ENCODE measurements around the gene PPP1R13L. TPM values are rescaled to one million over a fixed set of nuclear protein-coding genes. Genes with fewer than 3 reads are reported as not detected.

PPP1R13L gene
- total RNA-seq, 1 experiment from 2014 or later, result 5.3 TPM

DNA sequence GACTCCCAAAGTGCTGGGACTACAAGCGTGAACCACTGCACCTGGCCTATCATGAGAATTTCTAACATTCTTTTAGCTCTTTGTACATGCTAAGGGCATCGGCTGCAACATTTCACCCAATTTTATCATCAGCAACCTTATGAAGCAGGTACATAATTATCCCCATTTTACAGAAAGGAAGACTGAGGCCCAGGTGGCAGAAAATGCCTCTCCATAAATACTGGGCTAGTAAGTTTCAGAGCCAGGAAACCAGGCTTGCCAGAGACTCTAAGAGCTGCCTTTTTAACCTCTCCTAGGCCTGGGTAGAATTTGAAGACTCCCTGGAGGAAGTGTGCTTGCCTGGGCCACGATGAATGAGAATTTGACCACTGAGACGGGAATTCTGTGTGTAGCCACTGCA lies 36.7 kb downstream of the PPP1R13L start:
- no peak for DNase-seq (ENCODE audit: low read depth)

DNA sequence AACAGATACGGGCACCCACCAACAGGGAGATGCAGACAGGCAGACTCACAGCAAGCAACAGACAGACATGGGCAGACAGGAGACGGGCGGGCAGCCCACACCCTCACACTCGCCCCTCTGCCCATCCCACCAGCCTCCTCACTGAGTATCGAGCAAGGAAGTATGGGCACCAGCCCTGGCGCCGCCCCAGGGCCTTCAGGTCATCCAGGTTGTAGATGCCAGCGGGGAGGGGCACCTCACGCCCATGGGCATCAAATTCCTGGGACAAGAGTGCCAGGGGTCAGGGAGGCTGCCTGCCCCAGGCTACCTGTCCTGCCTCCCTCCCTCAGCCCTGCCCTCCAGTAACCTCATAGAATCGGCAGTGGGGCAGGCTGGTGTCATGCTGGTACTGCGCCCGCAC lies 40.2 kb downstream of the PPP1R13L start:
- DNase-seq (ENCODE audit: low read depth), result no peak

DNA sequence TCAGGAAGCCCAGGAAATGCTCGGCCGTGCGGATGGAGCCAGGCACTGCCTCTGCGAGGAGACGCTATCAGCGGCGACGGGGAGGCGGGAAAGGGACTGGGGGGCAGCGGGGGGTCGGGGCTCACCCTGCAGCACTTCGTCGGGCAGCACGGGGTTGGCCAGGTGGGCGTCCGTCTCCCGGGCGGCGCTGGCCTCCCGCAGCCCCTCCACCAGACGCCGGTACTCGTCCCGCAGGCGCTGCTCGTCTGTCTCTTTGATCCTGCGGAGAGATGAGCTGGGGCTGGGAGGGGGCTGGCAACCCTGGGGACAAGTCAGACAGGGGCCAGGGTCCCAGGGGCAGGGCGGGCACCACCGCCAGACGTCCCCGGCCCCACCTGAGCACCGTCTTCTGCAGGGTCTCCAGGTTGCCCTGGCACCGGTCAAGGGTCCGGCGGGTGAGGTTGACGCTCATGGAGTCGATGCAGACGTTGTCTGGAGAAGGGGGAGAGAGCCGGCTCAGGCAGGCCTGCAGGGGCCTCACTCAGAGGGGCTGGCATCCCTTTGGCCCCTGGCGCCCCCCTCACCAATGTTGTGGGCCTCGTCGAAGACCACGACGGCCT lies 40.9 kb downstream of the PPP1R13L start:
- no peak for DNase-seq (ENCODE audit: low read depth)

DNA sequence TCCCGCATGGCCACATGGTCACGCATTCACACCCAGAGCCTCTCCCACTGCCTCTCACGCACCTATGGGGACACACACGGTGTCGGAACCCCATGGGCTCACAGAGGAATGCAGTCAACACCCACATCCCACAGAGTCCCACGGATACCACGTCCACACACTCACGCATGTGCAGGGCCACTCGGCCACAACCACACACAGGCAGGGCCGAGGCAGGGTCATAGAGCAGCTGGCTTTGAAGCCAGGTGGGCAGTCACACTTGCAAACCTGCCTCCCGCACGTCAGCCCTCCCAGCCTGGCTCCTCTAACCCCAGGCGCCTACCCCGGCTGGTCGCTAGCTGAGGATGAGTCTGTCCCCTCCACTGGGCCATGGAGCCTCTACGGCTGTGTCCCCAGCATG lies 42.6 kb downstream of the PPP1R13L start:
- DNase-seq (ENCODE audit: low read depth), result no peak

DNA sequence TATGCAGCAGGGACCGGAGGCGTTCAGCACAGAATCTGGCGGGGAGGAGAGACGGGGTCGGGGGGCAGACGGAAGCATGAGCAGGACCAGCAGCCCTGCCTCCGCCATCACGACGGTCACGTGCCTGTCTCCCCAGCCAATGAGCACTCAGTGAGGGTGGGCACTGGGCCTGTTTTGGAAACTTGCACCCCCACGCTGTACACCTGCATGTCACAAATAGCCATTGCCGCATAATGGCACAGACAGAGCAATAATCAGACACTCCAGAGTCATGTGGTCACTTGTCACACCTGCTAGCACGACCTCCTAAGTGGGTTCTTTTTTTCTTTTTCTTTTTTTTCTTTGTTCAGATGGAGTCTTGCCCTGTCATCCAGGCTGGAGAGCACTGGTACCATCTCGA lies 43.3 kb downstream of the PPP1R13L start:
- DNase-seq (ENCODE audit: low read depth), result no peak

DNA sequence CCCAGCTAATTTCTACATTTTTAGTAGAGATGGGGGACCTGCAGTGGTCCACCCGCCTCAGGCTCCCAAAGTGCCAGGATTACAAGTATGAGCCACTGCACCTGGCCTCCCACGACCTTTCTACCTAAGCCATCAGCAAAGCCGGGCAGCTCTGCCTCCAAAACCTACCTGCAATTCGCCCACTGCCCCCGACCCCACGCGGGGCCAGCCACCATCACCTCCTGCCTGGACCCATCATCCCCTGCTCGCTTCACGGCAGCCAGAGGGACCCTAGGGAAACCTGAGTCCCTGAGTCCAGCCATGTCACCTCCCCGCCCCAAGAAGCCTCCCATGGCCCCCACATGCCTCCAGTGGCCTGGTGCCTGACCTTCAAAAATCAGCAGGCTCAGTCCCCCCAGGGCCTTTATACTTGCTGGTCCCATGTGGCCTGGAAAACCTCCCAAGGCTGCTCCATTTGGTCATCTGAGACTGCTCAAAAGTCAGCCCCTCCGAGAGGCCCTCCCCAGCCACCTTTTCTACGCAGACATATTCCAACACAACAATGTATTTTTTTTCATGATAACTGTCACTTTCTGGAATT lies 46.6 kb downstream of the PPP1R13L start:
- no peak for DNase-seq (ENCODE audit: low read depth)

DNA sequence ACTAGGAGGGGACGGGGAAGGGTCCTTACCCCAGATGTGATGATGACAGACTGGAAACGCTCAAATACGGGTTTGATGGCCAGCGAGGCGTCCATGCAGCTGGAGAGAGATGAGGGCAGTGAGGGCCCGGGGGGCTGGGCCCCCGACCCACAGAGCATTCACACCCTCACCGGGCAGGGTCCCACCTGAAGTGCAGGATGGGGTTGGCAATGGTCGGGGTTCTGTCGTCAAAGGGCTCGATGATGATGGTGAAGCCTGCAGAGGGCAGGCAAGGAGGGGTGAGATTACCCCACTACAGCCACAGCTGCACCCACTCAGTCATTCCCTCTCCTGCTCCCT lies 47.5 kb downstream of the PPP1R13L start:
- DNase-seq (ENCODE audit: low read depth), result no peak

DNA sequence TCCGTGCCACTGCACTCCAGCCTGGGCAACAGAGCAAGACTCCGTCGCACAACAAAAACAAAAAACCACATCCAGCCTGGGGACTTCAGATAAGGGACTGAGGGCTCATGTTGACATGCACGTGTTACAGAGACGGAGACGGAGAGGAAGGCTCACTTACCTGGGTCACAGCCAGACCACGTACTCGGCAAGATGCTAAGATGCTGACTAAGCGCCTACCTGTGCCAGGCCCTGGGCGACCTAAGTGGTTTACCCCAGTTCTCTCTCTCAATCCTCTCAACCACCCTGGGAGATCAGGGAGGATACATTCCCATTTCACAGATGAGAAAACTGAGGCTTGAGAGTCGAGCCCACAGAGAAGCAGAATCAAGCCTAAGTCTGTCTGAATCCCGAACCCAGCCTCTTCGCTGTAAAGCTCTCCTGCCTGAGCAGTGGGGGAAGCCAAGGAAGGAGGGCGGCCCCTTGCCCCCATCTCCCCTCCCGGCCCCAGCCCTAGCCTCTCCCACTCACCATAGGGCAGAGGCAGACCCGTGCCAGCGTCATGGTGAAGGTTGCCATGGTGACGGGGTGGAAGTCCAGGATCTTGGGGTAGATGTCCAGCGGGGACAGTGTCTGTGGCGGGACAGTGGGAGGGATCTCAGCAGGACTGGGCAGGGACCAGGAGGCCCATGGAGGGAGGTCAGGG lies 48.0 kb downstream of the PPP1R13L start:
- DNase-seq (ENCODE audit: low read depth), result no peak

DNA sequence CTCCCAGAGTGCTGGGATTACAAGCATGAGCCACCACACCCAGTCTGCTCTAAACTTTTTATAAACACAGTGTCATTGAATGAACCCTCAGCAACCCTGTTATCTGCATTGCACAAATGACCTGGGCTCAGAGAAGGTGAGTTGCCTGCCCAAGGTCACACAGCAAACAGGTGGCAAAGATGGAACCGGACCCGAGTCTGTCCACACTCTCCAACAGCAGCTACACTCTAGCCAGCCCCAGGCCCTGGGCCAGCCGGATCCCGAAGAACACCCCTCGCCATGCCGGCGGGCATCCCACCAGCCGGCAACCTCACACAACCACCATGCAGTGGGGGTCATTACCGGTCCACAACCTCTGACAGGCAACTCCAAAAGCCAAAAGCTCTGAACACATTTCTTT lies 49.0 kb downstream of the PPP1R13L start:
- DNase-seq (ENCODE audit: low read depth), result no peak

DNA sequence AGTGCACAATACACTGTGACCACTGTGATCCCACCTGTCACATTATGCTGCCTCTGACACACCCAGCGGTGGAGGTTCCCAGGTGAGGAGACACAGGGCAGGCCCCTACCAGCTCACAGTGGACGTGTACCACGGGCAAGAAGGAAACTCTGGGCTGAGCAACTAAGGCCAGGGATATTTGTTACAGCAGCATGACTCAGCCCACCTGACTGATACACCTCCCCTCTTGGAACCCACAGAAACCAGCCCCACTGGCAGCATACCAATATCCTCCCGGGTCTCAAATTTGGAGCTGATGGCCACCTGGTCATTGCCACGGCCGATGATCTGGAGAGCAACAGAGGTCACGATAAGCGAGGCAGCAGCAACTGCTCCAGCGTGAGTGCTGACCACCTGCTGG lies 49.5 kb downstream of the PPP1R13L start:
- no peak for DNase-seq (ENCODE audit: low read depth)

DNA sequence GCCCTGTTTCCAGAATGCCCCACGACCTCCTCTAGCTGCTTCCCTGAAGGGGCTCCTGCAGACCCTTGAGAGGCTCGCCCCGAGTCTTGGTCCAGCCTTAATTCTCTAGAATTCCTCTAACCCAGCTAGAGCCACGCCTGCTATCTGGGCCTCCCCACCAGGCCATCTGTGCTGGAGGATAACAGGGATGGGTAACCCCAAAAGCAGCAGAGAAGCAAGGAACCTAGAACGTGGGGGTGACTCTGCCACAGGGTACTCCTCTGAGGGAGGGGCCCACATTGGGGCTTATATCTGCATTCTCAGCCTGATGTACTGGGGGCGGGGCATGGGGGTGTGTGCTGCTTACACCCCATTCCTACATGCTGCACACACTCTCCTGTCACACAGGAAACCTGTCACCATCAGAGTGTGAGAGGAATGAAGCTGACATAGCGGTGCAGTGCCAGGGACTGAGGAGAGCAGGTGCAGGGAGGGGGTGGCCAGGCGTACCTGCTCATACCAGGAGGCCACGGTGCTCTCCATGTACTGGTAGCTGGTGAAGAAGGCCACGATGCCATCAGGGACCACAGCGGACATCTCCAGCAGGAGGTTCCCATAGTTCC lies 50.5 kb downstream of the PPP1R13L start:
- DNase-seq (ENCODE audit: low read depth), result no peak

DNA sequence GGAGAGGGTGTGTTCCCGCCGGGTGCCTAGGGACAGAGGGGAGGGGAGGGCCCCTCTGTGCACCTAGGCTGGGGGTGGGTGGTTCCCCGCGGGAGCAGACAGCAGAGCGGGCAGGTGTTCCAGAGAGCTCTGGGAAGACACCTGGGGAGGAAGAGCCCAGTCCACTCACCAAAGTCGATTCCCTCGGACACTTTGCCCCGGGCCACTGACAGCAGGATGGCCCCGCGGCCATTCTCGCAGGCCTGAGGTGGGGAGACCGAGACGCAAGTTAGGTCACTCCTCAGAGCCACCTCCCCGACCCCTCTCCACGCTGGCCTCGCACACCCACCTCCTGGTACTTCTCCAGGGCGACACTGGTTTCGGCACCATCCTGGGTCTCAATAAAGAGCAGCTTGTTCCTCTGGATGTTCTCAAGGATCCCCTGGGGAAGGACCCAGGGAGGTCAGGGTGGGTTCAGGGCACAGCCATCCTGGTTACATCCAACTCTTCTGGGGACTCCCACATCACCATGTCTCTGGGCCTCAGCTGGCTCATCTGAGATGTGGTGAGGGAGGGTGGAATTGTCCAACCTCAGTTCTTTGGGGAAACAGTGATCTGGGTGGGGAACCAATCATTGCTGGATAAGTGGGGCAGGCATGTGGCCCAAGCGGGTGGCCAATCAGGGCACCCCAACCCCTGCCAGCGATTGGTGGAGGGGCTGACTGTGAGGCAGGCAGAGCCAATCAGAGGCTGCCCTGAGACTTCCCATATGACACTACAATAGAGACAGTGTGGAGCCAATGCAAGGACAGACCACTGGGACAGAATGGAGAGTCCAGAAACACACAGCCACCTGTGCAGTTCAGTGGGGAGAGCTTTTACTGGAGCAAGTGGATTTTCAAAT lies 51.7 kb downstream of the PPP1R13L start:
- DNase-seq (ENCODE audit: low read depth), result no peak

DNA sequence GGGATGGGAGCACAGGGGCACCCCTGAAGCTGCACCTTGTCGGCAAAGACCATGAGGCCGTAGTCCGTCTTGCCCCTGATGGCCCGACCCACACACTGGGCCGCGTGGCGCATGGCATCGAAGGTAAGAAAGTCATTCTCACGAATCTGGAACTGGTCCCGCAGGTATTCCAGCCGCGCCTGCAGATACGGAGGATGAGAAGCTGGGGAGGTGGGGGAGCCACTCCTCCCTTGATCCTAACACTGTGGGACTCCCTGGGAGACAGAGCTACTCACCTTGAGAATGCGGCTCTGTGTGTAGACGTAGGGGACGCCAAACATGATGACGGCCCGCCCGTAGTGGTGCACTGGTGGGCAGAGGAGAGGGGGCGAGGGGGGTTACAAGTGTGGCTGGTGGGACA lies 52.4 kb downstream of the PPP1R13L start:
- DNase-seq (ENCODE audit: low read depth), result no peak

DNA sequence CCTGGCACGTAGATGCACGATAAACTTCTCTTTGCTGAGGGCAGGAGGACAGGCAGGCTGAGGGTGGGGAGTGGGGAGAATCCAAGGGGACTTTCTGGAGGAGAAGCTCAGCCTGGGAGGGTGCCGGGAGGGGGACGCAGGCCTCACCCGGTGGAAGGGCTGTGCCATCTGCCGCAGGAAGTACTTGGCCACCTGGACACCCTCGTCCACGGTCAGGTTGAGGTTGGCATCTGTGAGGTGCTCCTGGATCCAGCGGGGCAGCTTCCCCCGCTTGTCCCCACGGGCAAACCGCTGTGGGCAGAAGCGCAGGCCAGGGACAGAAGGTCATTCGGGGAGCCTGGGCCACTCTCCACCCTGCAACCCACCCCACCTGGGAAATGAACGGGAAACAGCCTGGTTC lies 52.8 kb downstream of the PPP1R13L start:
- DNase-seq (ENCODE audit: low read depth), result no peak

DNA sequence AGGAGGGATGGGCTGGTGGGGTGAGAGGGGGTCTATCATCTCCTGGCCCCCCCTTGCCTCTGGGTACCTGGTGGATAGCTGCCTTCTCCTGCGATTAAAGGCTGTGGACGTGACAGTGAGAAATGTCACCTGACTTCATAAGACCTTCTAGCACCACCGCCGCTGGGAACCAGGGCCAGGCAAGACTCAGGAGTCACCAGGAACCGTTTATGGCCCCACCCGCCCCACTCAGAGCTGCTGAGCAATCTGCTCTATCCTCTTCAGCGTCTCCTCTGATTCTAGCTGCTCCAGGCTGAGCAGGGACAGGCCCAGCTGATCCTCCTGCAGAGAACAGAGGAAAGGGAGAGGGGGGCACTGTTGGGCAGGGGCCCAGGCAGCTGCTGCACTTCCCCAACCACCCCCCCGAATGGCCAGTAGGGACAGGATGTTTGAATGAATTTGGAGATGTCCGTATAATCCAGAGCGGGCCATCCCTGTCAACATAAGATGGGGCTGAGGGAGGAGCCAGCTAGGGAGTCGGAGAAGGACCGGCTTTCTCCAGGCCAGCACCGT lies 53.4 kb downstream of the PPP1R13L start:
- no peak for DNase-seq (ENCODE audit: low read depth)

DNA sequence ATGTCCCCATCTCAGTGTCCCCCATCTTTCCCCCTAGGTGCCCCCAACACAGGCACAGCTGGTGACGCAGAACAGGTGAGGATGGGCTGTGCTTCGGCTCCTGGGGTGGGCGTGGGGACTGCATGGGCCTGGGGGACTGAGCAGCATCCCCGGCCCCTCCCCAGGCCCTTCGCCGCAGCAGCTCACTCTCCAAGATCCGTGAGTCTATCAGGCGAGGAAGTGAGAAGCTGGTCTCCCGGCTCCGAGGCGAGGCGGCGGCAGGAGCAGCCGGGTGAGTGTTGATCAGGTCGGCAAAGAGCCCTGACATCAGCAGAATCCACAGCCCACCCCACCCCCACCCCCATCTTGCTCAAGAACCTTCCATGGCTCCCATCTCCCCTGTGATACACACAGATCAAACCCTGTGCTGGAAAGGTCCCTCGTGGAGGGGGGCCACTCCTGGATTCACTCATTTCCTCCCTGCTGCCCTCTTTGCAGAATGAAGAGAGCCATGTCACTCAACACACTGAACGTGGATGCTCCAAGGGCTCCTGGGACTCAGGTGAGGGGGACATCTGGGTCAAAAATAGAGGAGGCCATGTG lies 54.3 kb downstream of the PPP1R13L start:
- no peak for DNase-seq (ENCODE audit: low read depth)

DNA sequence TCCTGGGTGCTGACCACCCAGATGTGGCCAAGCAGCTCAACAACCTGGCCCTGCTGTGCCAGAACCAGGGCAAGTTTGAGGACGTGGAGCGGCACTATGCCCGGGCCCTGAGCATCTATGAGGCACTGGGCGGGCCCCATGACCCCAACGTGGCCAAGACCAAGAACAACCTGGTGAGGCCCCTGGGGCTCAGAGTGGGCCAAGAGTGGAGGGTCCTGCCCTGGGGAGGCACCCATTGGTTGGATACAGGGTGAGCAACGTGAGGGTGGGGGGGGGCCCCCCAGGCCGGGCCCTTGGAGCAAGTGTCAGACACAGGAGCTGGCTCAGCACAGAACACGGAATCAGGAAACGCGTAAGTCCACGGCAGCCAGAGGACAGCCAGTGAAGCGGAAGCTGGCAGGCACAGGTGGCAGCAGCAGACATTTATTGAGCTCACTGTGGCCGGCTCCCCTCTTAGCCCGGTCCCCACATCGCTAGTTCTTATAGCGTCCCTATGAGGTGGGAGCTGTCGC lies 55.4 kb downstream of the PPP1R13L start:
- no peak for DNase-seq (ENCODE audit: low read depth)

DNA sequence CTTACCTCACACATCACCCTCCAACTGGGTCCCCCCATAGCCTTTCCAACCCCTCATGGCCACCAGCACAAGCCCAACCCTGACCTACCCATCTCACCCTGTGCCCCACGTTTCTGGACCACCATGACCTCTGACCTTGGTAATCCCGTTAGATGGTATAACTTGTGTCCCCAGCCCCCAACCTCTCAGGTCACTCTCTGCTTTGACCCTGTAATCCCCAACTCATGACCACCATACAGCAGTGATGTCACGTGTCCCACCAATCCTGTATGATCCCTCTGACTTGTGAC lies 55.8 kb downstream of the PPP1R13L start:
- no peak for DNase-seq (ENCODE audit: low read depth)

DNA sequence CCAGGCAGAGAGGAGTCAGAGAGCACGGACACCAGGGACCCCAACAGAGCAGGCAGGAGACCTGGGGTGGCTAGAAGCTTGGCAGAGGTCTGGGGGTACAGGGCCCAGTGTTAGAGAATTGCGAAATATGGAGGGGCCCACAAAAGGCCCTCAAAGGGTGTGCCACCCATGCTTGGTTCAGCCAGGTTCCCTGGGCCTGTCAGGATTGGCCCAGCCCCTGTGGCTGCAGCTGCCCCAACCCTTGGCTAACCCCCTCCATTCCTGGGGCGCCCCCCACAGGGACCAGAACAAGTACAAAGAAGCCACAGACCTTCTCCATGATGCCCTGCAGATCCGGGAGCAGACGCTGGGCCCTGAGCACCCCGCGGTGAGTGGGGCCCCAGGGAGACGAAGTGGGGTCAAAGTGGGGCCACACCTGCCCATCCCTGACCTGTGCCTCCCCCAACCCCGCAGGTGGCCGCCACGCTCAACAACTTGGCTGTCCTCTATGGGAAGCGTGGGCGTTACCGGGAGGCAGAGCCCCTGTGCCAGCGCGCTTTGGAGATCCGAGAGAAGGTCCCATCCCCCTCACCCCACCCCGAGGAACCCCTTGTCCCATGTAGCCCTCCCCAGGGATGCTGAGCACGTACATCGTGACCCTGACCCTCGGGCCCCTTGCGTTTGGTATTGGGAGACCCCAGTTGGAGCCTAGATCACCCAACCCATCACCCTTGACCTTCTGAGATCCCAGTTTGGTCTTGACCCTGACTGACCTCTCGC lies 56.3 kb downstream of the PPP1R13L start:
- DNase-seq (ENCODE audit: low read depth), result no peak

DNA sequence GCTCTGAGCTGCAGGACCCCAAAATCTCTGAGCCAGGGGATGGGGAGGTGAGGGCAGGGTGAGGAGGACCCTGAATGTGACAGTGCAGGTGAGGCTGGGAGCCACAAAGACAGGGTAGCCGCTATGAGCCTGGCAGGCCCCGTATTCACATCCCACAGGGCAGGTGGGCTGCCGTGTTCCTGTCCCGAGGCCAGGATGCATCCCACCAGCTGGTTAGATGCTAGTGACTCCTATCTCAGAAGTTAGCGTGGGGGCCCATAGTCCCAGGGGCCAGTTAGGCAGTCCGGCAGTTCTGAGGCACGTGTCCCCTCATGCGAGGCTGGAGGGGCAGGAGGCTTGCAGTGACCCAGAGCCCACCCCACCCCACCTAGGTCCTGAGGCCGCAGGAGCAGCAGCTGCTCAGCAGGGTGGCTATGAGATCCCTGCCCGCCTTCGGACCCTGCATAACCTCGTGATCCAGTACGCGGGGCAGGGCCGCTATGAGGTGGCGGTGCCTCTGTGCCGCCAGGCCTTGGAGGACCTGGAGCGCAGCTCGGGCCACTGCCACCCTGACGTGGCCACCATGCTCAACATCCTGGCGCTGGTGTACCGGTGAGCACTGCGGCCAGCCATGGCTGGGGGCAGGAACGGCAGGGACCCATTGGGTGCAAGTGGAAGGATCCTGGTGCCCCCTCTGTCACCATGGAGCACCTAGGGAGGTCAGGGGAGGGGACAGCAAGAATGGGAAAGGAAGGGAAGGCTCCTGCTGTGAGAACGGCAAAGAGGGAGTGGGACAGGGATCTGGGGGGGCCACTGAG lies 57.1 kb downstream of the PPP1R13L start:
- no peak for DNase-seq (ENCODE audit: low read depth)
